Spleen (tissue), 7 donors: ENCODE results near the gene NTN1.

ENCODE experiments used
- POLR2A ChIP-seq, 3 donors: fragments of 450-650 bp; IDR thresholded peaks; one replicate each; pipeline ENCODE4 v1.5.1; 2017; ENCODE audit warnings: antibody characterized with exemption in 3 of 3, mild to moderate bottlenecking in 1 of 3
- POLR2AphosphoS5 ChIP-seq, 3 donors: sonication (generic); formaldehyde crosslinking; IDR thresholded peaks; one replicate each; pipeline ENCODE4 v1.5.1; 2017; ENCODE audit warnings: antibody characterized with exemption in 3 of 3
- TF ChIP-seq, protein P1 (sequence below), 11 experiments: fragments of 200-600 bp in 7 of 11; fragments of 450-650 bp in 4 of 11; sonication (generic) in 4 of 11; IDR thresholded peaks in 8 of 11; conservative IDR thresholded peaks in 3 of 11; 1 replicate in 7 of 11; 2 replicates in 4 of 11; pipeline versions ENCODE4 v1.4.0 to v1.8.0; 2016 to 2021; ENCODE audit warnings: antibody characterized with exemption in 11 of 11, inconsistent platforms in 4 of 11, mild to moderate bottlenecking in 1 of 11
- donor health status: DM: no; HTN: no; CAD: no; lungs with moderate emphysema.
- donor health status: DM: no; HTN: no; CAD: no.
- donor health status: DM: no; HTN: no; CAD: no.

DNA sequence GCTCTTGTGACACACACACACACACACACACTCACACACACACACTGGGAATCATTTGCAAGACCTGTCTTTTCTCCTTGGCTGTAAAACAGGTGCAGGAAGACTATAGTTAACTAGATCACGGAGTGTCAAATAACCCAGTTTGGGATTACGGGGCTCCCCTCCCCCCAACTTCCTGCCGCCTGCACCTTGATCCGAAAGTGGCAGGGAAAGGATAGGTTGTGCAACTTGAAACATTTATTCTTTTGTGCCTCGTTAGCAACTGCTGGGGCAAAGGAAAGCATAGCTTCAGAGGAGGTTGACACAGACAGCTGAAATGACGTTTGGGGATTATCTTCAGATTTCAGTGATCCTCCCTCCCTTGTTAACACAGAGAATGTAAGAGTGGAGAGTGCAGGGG is 149.5 kb downstream of the NTN1 start:
- TF ChIP-seq, protein P1, sequence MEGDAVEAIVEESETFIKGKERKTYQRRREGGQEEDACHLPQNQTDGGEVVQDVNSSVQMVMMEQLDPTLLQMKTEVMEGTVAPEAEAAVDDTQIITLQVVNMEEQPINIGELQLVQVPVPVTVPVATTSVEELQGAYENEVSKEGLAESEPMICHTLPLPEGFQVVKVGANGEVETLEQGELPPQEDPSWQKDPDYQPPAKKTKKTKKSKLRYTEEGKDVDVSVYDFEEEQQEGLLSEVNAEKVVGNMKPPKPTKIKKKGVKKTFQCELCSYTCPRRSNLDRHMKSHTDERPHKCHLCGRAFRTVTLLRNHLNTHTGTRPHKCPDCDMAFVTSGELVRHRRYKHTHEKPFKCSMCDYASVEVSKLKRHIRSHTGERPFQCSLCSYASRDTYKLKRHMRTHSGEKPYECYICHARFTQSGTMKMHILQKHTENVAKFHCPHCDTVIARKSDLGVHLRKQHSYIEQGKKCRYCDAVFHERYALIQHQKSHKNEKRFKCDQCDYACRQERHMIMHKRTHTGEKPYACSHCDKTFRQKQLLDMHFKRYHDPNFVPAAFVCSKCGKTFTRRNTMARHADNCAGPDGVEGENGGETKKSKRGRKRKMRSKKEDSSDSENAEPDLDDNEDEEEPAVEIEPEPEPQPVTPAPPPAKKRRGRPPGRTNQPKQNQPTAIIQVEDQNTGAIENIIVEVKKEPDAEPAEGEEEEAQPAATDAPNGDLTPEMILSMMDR (IDR thresholded peaks at IDR 0.05 in 8 of 11, conservative IDR thresholded peaks at IDR 0.05 in 3 of 11): no peak
- TF ChIP-seq POLR2AphosphoS5 (IDR thresholded peaks at IDR 0.05): no peak
- no peak for TF ChIP-seq POLR2A (IDR thresholded peaks at IDR 0.05)
